ENCODE results near the gene TMEM109.

TMEM109 gene, protein sequence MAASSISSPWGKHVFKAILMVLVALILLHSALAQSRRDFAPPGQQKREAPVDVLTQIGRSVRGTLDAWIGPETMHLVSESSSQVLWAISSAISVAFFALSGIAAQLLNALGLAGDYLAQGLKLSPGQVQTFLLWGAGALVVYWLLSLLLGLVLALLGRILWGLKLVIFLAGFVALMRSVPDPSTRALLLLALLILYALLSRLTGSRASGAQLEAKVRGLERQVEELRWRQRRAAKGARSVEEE

DNA sequence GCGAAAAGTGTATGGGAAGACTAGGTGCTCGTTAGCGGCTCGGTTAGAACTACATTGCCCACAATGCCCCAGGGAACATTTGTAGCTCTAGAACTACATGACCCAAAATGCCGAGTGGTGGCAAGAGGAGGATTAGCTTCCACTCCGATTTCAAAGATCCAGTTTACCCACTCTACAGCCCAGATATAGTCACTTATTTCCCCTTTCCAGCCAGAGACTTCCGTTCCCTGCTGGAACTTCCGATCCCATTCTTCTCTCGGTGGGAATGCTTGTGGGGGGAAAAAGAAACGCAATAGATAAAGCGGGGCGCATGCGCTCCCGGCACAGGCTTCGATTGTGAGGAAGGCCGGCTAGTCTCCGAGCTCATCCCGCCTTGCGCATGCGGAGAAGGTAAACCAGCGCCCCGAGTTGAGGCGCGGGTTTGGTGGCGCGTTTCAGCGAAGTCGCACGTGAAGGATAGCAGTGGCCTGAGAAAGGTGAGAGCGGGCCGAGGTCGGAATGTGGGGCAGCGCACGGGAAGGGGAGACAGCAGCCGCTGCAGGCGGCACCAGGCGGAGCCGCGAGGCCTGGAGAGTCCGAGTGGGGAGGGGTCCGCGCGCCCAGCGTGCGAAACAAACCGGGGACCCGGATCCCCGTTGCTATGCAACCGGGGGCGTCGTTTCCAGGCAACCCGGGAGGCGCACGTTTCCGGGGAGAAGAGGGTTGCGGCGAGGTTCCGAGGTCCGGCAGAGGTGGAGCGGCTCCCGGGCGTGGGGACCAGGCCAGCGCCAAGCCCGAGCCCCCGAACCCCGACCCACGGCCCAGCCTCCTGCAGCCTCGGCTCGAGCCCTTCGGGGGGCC, at the start of gene TMEM109:
TMEM109 (plus strand) TSS at position 366 of the 840 bp plus-strand sequence. CDS start 5,536 bp downstream, outside the sequence.
- peak; percentile 92 for DNase-seq

DNA sequence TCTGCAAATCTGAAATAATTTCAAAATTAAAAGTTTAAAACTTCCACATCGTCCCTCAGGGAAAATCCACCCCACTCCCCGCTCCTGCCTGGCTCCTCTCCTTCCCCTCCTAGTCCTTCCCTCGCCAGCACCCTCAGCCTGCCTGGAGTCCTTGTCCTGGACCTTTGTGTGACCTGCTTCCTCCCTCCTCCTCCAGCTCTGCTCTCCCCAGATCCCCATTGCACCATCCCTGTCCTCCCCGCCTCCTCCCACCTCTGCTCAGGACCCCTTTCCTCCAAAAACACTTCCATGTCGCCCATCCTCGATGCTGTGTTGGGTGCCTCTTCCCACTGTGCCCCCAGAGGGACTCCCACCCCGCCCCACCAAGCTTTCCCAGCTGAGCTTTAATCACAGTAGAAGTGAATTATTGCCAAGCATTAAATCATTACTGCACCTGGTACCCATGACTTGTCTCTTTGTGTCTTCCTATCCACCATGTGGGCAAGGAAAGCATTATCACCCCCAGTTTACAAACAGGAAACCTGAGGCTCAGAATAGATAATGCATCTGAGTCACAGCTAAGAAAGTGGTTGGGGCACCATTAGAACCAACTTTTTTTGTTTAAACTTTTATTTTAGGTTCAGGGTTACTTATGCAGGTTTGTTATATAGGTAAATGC, 49.0 kb upstream of the TMEM109 start:
- no peak for DNase-seq

DNA sequence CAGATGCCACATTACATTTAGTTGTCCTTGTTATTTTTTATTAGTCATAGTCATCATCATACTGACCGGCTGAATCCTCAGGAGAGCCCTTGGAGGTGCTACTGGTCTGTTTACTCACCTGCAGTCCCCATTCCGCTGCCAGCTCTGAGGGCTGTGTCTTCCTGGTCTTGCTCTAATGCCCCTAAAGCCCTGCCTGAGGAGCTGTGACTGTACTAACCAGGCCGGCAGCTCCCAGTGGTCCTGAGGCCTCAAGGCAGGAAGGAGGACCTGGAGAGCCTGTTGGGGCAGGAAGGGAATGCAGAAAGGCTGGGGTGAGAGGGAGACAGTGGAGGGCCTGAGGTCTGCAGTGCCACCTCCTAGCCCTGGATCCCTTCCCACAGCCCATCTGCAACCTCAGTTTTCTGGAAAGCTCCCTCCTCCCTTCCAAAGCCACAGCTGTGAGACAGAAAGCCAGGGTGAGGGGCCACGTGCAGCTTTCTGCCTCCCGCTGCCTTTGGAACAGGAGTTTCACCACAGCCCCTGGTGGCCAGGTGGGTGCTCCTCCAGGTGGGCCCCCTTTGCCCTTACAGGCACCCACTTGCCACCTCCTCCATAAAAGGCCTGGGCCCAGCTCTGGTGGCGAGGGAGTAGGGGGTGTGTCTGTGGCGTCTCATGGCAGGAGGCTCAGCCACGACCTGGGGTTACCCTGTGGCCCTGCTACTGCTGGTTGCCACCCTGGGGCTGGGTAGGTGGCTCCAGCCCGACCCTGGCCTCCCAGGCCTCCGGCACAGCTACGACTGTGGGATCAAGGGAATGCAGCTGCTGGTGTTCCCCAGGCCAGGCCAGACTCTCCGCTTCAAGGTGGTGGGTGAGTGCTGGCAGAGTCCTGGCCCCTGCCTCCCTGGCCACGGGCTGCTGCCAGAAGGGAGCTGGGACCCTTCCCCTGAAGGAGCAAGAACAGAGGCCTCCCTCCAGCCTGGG, 46.8 kb upstream of the TMEM109 start, which contains the start of gene ZP1:
ZP1 (plus strand) TSS at position 632 of the 960 bp plus-strand sequence; CDS start at position 652, 20 bp downstream.
- DNase-seq, result no peak

DNA sequence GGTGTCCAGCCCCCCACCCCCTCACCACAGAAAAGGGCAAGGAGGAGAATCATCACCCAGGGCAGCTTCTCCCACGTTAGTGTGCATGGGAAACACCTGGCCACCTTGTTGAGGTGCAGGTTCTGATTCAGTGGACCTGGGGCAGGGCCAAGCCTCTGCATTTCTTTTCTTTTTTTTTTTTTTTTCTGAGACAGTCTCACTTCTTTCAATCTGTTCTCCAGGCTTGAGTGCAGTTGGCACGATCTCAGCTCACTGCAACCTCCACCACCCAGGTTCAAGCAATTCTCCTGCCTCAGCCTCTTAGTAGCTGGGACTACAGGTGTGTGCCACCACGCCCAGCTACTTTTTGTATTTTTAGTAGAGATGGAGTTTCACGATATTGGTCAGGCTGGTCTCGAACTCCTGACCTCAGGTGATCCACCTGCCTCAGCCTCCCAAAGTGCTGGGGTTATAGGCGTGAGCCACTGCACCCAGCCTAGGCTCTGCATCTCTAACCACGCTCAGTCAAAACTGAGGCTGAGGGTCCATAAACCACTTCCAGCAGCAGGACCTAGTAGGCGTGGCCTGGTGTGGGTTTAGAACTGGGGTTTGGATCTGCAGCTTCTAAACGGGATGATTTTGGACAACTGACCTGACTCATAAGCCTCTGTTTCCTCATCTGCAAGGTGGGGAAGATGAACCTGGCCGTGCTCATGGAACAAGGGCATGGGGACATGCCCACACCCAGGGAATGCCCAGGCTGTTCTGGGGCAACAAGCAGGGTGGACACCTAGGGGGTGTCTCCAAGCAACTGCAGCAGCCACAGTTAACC, 45.9 kb upstream of the TMEM109 start:
- DNase-seq, result no peak

DNA sequence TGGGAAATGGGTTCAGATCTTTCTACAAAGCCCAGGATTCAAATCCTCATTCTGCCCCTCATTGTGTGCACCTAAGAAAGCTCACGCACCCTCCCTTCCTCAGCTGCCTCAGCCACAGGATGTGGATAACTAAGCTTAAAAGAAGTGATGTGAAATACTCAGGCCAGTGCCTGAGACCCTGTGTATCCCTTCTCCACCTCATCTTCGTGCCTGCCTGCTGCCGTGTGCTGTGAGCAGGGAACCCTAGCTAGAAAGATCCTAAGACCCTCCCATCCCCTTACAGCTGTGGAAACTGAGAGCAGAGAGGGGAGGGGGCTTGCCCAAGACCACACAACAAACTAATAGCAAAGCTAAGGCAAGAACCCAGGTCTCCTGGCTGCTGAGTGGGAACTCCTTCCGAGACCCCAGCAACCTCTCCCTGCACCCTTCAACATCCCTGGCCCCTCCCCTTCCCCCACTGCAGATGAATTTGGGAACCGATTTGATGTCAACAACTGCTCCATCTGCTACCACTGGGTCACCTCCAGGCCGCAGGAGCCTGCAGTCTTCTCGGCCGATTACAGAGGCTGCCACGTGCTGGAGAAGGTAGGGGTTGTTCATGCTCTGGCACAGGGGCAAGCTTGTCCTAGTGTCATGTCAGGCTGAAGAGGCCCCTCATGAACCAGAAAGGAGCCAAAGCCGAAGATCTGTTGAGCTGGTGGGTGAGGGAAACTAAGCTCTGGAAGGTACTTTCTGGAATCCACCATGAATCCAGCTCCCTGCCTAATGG, 45.1 kb upstream of the TMEM109 start:
- DNase-seq, result no peak

DNA sequence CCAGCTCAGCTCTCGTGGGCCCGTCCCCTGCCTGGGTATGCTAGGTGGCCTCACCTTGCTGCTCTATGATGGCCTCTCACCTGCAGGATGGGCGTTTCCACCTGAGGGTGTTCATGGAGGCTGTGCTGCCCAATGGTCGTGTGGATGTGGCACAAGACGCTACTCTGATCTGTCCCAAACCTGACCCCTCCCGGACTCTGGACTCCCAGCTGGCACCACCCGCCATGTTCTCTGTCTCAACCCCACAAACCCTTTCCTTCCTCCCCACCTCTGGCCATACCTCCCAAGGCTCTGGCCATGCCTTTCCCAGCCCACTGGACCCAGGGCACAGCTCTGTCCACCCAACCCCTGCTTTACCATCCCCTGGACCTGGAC, 44.5 kb upstream of the TMEM109 start:
- no peak for DNase-seq

DNA sequence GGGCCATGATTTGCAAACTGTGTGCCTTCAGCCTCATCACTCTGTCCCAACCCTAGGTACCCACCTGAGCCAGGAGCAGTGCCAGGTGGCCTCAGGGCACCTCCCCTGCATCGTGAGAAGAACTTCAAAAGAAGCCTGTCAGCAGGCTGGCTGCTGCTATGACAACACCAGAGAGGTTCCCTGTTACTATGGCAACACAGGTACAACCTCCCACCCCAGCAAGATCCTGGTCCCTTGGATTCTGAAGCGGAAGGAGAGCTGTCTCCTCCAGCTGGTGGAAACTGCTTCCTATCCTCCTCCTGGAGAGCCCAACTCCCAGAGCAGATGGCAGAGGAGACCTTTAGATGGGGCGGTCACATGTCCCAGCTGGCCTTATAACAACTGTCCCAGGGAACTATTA, 43.7 kb upstream of the TMEM109 start:
- peak; percentile 39 for DNase-seq

DNA sequence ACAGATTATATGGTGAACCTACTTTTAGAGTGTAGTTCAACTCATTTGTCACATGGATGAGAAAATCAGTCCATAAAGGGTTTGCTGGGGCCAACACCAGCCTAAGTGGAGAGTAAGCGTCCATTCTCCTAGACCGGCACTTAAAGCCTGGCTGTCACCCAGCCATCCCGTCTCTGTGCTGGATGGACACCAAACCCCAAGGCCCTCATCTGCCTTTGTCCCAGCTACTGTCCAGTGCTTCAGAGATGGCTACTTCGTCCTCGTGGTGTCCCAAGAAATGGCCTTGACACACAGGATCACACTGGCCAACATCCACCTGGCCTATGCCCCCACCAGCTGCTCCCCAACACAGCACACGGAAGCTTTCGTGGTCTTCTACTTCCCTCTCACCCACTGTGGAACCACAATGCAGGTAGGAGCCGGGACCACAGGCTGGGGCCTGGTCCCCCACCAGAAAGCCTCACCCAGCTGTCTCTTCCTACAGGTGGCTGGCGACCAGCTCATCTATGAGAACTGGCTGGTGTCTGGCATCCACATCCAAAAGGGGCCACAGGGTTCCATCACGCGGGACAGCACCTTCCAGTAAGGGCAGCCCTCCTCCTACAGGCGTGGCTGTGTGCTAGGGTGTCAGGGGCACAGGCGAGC, 43.1 kb upstream of the TMEM109 start:
- DNase-seq, result no peak

DNA sequence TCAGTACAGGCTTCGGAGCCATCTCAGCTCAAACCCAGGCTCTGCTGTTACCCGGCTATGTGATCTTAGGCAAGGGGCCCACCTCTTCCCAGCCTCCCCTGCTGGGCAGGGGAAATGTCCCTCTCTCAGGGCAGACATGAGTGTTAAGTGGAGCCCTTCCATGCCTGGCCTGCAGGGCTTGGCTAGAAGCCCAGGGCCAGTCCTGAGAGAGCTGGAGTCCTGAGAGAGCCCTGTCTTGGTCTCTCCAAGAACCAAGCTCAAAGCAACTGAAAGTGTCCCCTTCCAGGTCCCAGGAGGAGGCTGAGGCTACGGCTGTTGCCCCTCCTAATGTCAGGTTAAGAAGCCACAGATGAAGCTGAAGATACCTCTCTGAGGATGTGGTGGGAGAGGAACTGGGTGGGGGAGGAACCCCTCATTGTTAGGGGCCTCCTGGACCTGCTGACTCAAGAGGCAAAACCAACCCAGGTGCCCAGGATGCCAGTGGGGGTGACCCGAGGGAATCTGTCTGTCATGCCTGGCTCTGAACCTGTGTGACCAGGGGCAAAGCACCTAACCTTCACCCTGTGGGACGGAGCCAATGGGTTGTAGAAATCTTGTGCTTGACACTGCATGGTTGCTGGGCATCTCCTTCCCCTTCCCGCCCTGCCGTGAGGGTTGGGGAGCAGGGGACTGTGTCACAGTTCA, 42.4 kb upstream of the TMEM109 start:
- DNase-seq, result no peak

DNA sequence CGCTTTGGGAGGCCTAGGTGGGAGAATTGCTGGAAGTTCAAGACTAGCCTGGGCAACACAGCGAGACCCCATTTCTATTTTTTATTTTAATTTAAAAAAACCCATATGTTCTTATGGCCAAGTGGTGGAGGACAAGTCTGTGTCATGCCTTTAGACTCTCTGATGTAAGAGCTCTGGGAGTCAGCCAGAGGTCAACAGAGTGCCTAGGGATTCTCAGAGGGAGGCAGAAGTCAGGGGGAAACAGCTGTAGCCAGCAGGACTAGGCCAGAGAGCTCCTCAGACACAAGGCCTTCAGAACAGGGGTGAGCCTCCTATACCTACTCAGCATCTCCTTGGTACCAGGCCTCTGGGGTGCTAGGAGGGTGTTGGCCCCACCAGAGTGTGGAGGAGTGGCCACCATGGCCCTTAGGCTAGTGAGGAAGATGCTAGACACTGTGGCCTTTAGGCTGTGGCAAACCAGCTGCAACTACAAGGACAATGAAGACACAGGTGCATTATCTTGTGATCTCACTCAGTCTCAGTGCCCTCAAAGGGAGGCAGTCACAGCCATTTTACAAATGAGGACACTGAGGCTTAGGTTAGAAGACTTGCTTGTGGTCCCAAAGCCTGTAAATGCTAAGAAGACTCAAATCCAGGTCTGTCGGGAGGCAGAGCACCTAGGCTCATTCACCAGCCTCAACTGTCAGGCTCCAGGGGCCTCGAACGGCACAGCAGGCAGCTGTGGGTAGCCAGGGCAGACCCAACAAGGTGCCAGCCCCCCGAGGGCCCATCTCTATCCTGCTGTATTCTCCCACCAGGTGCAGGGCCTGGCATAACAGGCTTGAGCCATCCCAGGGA, 41.6 kb upstream of the TMEM109 start:
- no peak for DNase-seq

DNA sequence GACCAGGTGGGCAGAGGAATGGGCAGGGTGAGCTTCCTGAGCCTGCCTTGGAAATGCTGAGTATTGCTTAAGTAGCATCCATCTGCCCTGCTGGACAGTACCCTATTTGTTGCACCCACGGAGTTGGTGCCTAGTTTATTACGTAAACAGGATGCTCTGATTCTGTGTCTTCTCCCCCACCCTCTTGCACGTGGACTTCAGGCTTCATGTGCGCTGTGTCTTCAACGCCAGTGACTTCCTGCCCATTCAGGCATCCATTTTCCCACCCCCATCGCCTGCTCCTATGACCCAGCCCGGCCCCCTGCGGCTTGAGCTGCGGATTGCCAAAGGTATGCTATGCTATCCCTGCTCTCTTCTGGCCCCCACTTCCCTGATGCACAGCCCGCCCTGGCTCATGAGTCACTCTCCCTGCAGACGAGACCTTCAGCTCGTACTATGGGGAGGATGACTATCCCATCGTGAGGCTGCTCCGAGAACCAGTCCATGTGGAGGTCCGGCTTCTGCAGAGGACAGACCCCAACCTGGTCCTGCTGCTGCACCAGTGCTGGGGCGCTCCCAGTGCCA, 40.9 kb upstream of the TMEM109 start:
- DNase-seq, result no peak

DNA sequence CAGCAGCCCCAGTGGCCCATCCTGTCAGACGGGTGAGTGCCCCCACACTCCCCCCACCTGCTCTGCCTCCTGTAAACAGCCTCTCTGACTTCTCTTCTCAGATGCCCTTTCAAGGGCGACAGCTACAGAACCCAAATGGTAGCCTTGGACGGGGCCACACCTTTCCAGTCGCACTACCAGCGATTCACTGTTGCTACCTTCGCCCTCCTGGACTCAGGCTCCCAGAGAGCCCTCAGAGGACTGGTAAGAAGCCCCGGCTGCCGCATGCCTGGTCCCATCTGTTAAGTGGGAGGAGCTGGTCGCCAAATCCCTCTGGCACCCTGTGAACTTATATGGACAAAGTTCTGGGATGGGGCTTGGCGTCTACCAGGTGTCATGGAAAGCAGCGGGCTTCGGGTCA, 40.4 kb upstream of the TMEM109 start:
- DNase-seq, result no peak

DNA sequence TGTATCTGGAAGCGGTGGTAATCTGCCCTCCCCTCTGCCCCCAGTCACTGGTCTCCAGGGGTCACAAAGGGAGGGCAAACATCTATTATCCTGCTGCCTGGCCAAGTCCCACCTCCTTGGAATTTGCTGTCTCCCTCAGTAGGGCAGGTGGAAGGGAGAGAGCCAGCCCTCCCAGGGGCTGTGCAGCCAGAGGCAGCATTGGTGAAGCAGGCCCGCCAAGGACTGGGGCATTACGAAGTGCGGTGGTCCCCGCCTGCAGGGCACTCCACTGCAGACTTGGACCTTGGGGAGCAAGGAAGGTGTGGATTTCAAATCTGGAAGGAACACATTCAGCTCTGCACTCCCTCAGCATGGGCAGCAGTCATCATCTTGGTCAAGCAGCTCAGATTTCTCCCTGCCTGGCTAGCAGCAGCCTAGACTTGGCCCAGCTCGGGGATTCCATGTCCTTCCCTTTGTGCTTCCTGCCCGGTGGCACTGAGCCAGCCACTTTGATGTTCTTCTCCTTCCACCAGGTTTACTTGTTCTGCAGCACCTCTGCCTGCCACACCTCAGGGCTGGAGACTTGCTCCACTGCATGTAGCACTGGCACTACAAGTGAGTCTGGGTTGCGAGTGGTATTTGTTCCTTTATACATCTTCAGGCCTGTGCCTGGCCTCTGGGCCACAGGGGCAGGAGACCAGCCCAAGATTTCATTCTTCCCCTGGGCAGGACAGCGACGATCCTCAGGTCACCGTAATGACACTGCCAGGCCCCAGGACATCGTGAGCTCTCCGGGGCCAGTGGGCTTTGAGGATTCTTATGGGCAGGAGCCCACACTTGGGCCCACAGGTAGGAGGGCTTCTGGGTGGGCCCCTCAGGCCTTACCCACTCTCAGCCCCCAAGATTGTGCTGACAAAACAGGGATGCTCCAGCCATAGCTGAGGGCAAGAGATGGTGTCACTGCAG, 39.3 kb upstream of the TMEM109 start:
- DNase-seq, result no peak

DNA sequence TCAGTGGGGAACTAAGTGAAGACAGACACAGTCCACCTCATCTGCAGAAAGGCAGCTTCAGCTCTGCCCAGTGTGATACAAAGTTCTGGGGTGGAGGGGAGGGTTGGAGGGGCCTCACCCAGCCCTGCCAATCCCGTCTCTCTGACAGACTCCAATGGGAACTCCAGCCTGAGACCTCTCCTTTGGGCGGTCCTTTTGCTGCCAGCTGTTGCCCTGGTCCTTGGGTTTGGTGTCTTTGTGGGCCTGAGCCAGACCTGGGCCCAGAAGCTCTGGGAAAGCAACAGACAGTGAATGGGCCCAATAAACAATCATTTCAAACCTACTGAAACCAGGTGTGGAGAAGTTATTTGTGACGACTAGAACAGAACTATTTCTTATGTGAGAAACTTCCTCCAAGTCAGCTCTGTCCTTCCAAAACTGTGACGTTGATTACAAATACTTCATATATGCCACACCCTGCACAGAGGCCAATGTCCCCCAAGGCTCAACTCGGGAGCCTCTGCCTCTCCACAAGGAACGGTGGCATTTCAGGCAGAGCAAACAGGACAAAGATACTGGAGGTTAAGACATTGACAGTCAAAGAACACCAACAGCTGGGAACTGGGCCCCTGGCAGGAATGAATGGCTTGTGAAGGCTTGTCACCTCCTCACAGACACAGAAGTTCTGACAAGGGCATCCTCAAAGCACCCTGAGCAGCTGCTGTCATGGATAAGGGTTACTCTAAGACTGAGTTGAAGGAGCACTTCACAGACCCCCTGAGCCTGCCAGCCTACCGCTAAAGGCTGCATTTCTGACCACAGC, 38.4 kb upstream of the TMEM109 start:
- DNase-seq, result no peak

DNA sequence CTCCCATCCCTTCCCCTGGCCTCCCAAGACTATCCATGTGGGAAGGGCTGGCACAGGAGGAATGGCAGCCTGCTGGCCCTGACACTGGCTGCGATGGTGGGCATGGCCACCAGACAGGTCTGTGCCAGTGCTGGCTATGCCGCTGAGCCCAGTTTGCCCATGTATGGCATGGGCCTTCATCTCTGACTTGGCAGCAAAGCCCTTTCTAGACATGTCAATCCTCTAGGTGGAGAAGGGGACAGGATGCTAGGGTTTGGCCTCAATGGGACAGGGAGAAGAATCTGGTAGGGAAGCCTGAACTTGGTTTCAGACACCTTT, 37.8 kb upstream of the TMEM109 start:
- DNase-seq, result no peak
